ENCODE measurements around the gene TXNDC5. TPM values are rescaled to one million over a fixed set of nuclear protein-coding genes. Genes with fewer than 3 reads are reported as not detected.

The TXNDC5 gene
- total and polyA plus RNA-seq, 2 experiments from 2014 or later: 42.9 to 210 TPM

DNA sequence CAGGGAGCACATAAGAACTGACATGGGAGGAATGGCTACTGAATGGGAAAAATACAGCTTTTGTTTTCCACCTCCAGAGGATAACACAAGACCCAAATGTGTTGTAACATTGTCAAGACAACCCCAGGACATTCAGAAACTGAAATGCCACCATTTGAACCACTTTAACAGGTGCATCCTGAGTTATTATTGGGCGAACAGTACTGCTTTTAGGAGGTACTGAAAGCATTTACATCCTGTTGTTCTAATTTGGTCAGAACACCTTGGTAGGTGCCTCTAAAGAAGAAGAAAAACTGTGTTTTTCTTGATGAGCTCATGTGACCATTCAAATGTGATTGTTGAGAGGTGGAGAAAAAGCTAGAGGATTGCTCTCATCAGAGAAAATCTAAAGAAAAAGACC is 6.4 kb upstream of the TXNDC5 start:
- H3K27ac Mint-ChIP-seq: no peak overlapping the region
- no peaks in the 10 kb centered on the region for H3K4me1 Mint-ChIP-seq
- Histone ChIP-seq H3K4me3 (no peak overlapping the region), H2AFZ (no peak overlapping the region), H3K4me1 (ENCODE audit: insufficient read depth) (no peaks in the 10 kb centered on the region), H3K36me3 (ENCODE audit: insufficient read depth) (no peaks in the 10 kb centered on the region), H4K20me1 (replicated peaks; ENCODE audit: insufficient read depth) (no peaks in the 10 kb centered on the region), H3K4me2 (no peak overlapping the region), H3K79me2 (replicated peaks; ENCODE audit: insufficient read depth) (no peaks in the 10 kb centered on the region), H3K9me2 (ENCODE audit: insufficient read depth) (0 out of 2 replicates have a peak, but pooled peaks cover 3% of the 10 kb centered on the region), H3K27ac (ENCODE audit: low read depth) (no peak overlapping the region), H3F3A (replicated peaks; ENCODE audit: low read depth) (no peaks in the 10 kb centered on the region), H3K27me3 (ENCODE audit: insufficient read depth) (peaks cover 5% of the 10 kb centered on the region; the same call in 1 of the 2 replicates)
- H3K27me3 Mint-ChIP-seq (ENCODE audit: insufficient read depth, low read depth, poor library complexity): no peaks in the 10 kb centered on the region
- no peaks in the 10 kb centered on the region for H3K9me3 Mint-ChIP-seq
- TF ChIP-seq POLR2AphosphoS5 (IDR thresholded peaks at IDR 0.05; ENCODE audit: low read depth) (no peak), EZH2 (IDR thresholded peaks at IDR 0.05; ENCODE audit: low read depth, unreplicated experiment) (no peak), NANOG (IDR thresholded peaks at IDR 0.05; ENCODE audit: borderline replicate concordance) (no peak), ZNF331 (CRISPR knock-in tag; IDR thresholded peaks at IDR 0.05; ENCODE audit: low read depth) (no peak)
- TF ChIP-seq, protein P1, sequence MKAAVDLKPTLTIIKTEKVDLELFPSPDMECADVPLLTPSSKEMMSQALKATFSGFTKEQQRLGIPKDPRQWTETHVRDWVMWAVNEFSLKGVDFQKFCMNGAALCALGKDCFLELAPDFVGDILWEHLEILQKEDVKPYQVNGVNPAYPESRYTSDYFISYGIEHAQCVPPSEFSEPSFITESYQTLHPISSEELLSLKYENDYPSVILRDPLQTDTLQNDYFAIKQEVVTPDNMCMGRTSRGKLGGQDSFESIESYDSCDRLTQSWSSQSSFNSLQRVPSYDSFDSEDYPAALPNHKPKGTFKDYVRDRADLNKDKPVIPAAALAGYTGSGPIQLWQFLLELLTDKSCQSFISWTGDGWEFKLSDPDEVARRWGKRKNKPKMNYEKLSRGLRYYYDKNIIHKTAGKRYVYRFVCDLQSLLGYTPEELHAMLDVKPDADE (IDR thresholded peaks at IDR 0.05): no peak
- TF ChIP-seq, protein P2, sequence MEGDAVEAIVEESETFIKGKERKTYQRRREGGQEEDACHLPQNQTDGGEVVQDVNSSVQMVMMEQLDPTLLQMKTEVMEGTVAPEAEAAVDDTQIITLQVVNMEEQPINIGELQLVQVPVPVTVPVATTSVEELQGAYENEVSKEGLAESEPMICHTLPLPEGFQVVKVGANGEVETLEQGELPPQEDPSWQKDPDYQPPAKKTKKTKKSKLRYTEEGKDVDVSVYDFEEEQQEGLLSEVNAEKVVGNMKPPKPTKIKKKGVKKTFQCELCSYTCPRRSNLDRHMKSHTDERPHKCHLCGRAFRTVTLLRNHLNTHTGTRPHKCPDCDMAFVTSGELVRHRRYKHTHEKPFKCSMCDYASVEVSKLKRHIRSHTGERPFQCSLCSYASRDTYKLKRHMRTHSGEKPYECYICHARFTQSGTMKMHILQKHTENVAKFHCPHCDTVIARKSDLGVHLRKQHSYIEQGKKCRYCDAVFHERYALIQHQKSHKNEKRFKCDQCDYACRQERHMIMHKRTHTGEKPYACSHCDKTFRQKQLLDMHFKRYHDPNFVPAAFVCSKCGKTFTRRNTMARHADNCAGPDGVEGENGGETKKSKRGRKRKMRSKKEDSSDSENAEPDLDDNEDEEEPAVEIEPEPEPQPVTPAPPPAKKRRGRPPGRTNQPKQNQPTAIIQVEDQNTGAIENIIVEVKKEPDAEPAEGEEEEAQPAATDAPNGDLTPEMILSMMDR (conservative IDR thresholded peaks at IDR 0.05; ENCODE audit: low read depth in 2 of 2): no peak
- H3K36me3 Mint-ChIP-seq (ENCODE audit: low read depth): no peaks in the 10 kb centered on the region
- DNase-seq (ENCODE audit: low spot score) (no peak), ATAC-seq (no peak)
- no peak overlapping the region for H3K4me3 Mint-ChIP-seq

DNA sequence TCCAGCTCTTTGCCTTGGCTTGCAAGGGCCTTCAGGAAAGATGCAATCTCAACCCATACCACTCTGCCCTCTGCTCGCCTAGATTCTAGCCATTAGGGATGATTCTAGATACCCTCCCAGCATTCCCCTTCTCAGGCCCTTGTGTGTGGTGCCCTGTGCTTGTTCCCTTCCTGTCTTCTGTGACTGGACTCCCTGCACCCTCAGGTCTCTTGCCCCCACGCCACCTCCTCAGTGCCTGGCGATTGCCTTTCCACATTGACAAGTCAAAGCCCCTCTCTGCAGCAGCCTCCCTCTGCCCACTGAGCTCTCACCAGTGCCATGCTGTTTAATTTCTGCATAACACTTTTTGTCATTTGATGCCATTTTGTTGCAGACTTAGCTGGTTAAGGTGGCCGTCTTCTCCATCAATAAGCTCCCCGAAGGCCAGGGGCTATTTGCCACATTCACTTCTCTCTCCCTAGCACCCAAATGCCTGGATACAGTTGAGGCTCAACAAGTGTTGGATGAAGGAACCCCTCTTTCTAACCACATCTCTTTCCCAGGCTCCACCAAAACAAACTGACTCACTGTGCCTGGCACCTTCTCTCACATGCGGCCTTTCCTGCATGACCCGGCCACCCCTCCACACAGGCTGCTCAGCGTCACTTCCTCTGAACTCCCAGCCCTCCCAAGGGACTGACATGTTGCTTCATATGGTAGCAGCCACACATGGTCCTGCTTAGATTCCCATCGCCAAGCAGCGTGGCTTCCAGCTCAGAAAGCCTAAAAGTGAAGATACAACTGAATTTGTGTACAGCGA is 4.6 kb upstream of the TXNDC5 start:
- no peak for ATAC-seq
- peaks cover 9% of the 10 kb centered on the region; the same call in 1 of the 2 replicates for H3K27me3 ChIP-seq (ENCODE audit: insufficient read depth)
- peaks cover 2% of the 10 kb centered on the region; the same call in 1 of the 3 replicates for H3K4me1 Mint-ChIP-seq
- no peak for TF ChIP-seq EZH2 (IDR thresholded peaks at IDR 0.05; ENCODE audit: low read depth, unreplicated experiment)
- TF ChIP-seq, protein P1 (IDR thresholded peaks at IDR 0.05): no peak
- no peak for TF ChIP-seq CREB1 (CRISPR knock-in tag; IDR thresholded peaks at IDR 0.05; ENCODE audit: low read depth)
- no peak for TF ChIP-seq ZNF331 (CRISPR knock-in tag; IDR thresholded peaks at IDR 0.05; ENCODE audit: low read depth)
- no peak for TF ChIP-seq JUNB (IDR thresholded peaks at IDR 0.05; ENCODE audit: unreplicated experiment)
- TF ChIP-seq, protein P2 (conservative IDR thresholded peaks at IDR 0.05; ENCODE audit: low read depth in 2 of 2): no peak
- TF ChIP-seq STAT1 (IDR thresholded peaks at IDR 0.05; ENCODE audit: unreplicated experiment): no peak
- TF ChIP-seq NANOG (IDR thresholded peaks at IDR 0.05; ENCODE audit: borderline replicate concordance): no peak
- TF ChIP-seq EZH2phosphoT487 (IDR thresholded peaks at IDR 0.05; ENCODE audit: unreplicated experiment): no peak
- TF ChIP-seq, protein P3, sequence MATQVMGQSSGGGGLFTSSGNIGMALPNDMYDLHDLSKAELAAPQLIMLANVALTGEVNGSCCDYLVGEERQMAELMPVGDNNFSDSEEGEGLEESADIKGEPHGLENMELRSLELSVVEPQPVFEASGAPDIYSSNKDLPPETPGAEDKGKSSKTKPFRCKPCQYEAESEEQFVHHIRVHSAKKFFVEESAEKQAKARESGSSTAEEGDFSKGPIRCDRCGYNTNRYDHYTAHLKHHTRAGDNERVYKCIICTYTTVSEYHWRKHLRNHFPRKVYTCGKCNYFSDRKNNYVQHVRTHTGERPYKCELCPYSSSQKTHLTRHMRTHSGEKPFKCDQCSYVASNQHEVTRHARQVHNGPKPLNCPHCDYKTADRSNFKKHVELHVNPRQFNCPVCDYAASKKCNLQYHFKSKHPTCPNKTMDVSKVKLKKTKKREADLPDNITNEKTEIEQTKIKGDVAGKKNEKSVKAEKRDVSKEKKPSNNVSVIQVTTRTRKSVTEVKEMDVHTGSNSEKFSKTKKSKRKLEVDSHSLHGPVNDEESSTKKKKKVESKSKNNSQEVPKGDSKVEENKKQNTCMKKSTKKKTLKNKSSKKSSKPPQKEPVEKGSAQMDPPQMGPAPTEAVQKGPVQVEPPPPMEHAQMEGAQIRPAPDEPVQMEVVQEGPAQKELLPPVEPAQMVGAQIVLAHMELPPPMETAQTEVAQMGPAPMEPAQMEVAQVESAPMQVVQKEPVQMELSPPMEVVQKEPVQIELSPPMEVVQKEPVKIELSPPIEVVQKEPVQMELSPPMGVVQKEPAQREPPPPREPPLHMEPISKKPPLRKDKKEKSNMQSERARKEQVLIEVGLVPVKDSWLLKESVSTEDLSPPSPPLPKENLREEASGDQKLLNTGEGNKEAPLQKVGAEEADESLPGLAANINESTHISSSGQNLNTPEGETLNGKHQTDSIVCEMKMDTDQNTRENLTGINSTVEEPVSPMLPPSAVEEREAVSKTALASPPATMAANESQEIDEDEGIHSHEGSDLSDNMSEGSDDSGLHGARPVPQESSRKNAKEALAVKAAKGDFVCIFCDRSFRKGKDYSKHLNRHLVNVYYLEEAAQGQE (IDR thresholded peaks at IDR 0.05; ENCODE audit: unreplicated experiment): no peak
- TF ChIP-seq POLR2AphosphoS5 (IDR thresholded peaks at IDR 0.05; ENCODE audit: low read depth): no peak

More for the DNA sequence above, 4.6 kb upstream of the TXNDC5 start:
- Mint-ChIP-seq H3K27me3 (ENCODE audit: insufficient read depth, low read depth, poor library complexity) (no peaks in the 10 kb centered on the region), H3K36me3 (ENCODE audit: low read depth) (no peaks in the 10 kb centered on the region), H3K9me3 (no peaks in the 10 kb centered on the region), H3K27ac (no peak overlapping the region), H3K4me3 (no peak overlapping the region)
- Histone ChIP-seq H2AFZ (no peak overlapping the region), H3K27ac (ENCODE audit: low read depth) (no peak overlapping the region), H3K36me3 (ENCODE audit: insufficient read depth) (no peaks in the 10 kb centered on the region), H3K4me2 (no peak overlapping the region), H3K4me3 (no peak overlapping the region), H4K20me1 (replicated peaks; ENCODE audit: insufficient read depth) (no peaks in the 10 kb centered on the region), H3K9me2 (ENCODE audit: insufficient read depth) (0 out of 2 replicates have a peak, but pooled peaks cover 3% of the 10 kb centered on the region), H3F3A (replicated peaks; ENCODE audit: low read depth) (peaks cover 6% of the 10 kb centered on the region; the same call in 1 of the 2 replicates), H3K4me1 (ENCODE audit: insufficient read depth) (peaks cover 4% of the 10 kb centered on the region; the same call in 1 of the 2 replicates), H3K79me2 (replicated peaks; ENCODE audit: insufficient read depth) (no peaks in the 10 kb centered on the region)
- DNase-seq (ENCODE audit: low spot score): no peak

All from GM23338 (cell line).